ENCODE data around the gene MEIS1.

MEIS1 gene

GRCh38 chr2:66460031-66460430 lies 25.1 kb downstream of the MEIS1 start:
- no CpG with 5 or more reads among the region's 1 CpG for WGBS, 2 donors (ENCODE audit: extremely low coverage in 2 of 2, insufficient read length in 2 of 2, insufficient replicate concordance in 1 of 2)
- Histone ChIP-seq H3K4me3 (ENCODE audit: low read length in 2 of 2) (no peak overlapping the region), H3K27me3 (ENCODE audit: control insufficient read depth in 3 of 3, insufficient read depth in 3 of 3, low read depth in 1 of 3, low read length in 3 of 3) (no peaks in the 10 kb centered on the region), H3K36me3 (replicated peaks in 1 of 2; ENCODE audit: control insufficient read depth in 2 of 2, insufficient read depth in 2 of 2, low read length in 2 of 2) (peaks cover 2 to 89% of the 10 kb centered on the region in 2 donors), H2BK120ac (ENCODE audit: low read depth, low read length) (no peak overlapping the region), H3K79me1 (ENCODE audit: low read depth, low read length) (no peaks in the 10 kb centered on the region), H3K9me3 (replicated peaks in 1 of 2; ENCODE audit: control insufficient read depth in 2 of 2, insufficient read depth in 1 of 2, low read depth in 1 of 2, low read length in 2 of 2) (peaks cover 0 to 22% of the 10 kb centered on the region in 2 donors), H3K9ac (ENCODE audit: low read depth, low read length, poor library complexity) (no peak overlapping the region), H3K4me2 (ENCODE audit: insufficient read depth, low read length, poor library complexity, severe bottlenecking) (no peak overlapping the region), H2AFZ (ENCODE audit: low read length) (no peak overlapping the region), H2AK5ac (ENCODE audit: low read depth, low read length) (no peak overlapping the region), H3K18ac (ENCODE audit: low read length) (no peak overlapping the region), H3K27ac (replicated peaks; ENCODE audit: low read length) (no peak overlapping the region), H4K8ac (ENCODE audit: low read depth, low read length) (no peak overlapping the region), H3K14ac (ENCODE audit: low read length) (no peak overlapping the region), H3K23ac (ENCODE audit: low read depth, low read length, poor library complexity) (no peak overlapping the region), H2BK12ac (ENCODE audit: low read length) (no peak overlapping the region), H4K91ac (ENCODE audit: low read depth, low read length, poor library complexity) (no peak overlapping the region), H2BK15ac (ENCODE audit: low read length) (no peak overlapping the region), H3K4ac (ENCODE audit: low read length) (no peak overlapping the region), H3K4me1 (ENCODE audit: control insufficient read depth in 2 of 2, insufficient read depth in 1 of 2, low read depth in 1 of 2, low read length in 2 of 2) (peaks cover 0 to 29% of the 10 kb centered on the region in 2 donors), H2BK5ac (ENCODE audit: low read length) (no peak overlapping the region)
- no peak for DNase-seq (ENCODE audit: low spot score)

GRCh38 chr2:66461001-66461663 lies 26.2 kb downstream of the MEIS1 start:
- H3K27me3 ChIP-seq (ENCODE audit: control insufficient read depth in 3 of 3, insufficient read depth in 3 of 3, low read depth in 1 of 3, low read length in 3 of 3), result no peaks in the 10 kb centered on the region
- no peak overlapping the region for H2AK5ac ChIP-seq (ENCODE audit: low read depth, low read length)
- no peak overlapping the region for H2BK12ac ChIP-seq (ENCODE audit: low read length)
- H3K27ac ChIP-seq (replicated peaks; ENCODE audit: low read length), result no peak overlapping the region
- no peak overlapping the region for H3K9ac ChIP-seq (ENCODE audit: low read depth, low read length, poor library complexity)
- no peak overlapping the region for H2BK120ac ChIP-seq (ENCODE audit: low read depth, low read length)
- H4K8ac ChIP-seq (ENCODE audit: low read depth, low read length), result no peak overlapping the region
- H2BK5ac ChIP-seq (ENCODE audit: low read length), result no peak overlapping the region
- H3K18ac ChIP-seq (ENCODE audit: low read length), result no peak overlapping the region
- H3K4me1 ChIP-seq (ENCODE audit: control insufficient read depth in 2 of 2, insufficient read depth in 1 of 2, low read depth in 1 of 2, low read length in 2 of 2), result peaks cover 0 to 36% of the 10 kb centered on the region in 2 donors
- H2AFZ ChIP-seq (ENCODE audit: low read length), result no peak overlapping the region
- H3K79me1 ChIP-seq (ENCODE audit: low read depth, low read length), result no peaks in the 10 kb centered on the region
- DNase-seq (ENCODE audit: low spot score), result no peak
- H3K9me3 ChIP-seq (replicated peaks in 1 of 2; ENCODE audit: control insufficient read depth in 2 of 2, insufficient read depth in 1 of 2, low read depth in 1 of 2, low read length in 2 of 2), result peaks cover 0 to 22% of the 10 kb centered on the region in 2 donors
- no peak overlapping the region for H3K23ac ChIP-seq (ENCODE audit: low read depth, low read length, poor library complexity)
- no peak overlapping the region for H3K4ac ChIP-seq (ENCODE audit: low read length)
- no peak overlapping the region for H4K91ac ChIP-seq (ENCODE audit: low read depth, low read length, poor library complexity)
- H3K36me3 ChIP-seq (replicated peaks in 1 of 2; ENCODE audit: control insufficient read depth in 2 of 2, insufficient read depth in 2 of 2, low read length in 2 of 2), result peaks cover 2 to 89% of the 10 kb centered on the region in 2 donors
- H3K4me3 ChIP-seq (ENCODE audit: low read length in 2 of 2), result no peak overlapping the region
- WGBS, 2 donors (ENCODE audit: extremely low coverage in 2 of 2, insufficient read length in 2 of 2, insufficient replicate concordance in 1 of 2), result no CpG with 5 or more reads among the region's 3 CpGs
- no peak overlapping the region for H3K14ac ChIP-seq (ENCODE audit: low read length)
- no peak overlapping the region for H3K4me2 ChIP-seq (ENCODE audit: insufficient read depth, low read length, poor library complexity, severe bottlenecking)
- H2BK15ac ChIP-seq (ENCODE audit: low read length), result no peak overlapping the region

- DNase-seq (ENCODE audit: low spot score), result no peak
- no peaks in the 10 kb centered on the region for H3K79me1 ChIP-seq (ENCODE audit: low read depth, low read length)
- no peak overlapping the region for H2BK12ac ChIP-seq (ENCODE audit: low read length)
- H3K36me3 ChIP-seq (replicated peaks in 1 of 2; ENCODE audit: control insufficient read depth in 2 of 2, insufficient read depth in 2 of 2, low read length in 2 of 2), result peaks cover 2 to 85% of the 10 kb centered on the region in 2 donors
- H2BK120ac ChIP-seq (ENCODE audit: low read depth, low read length), result no peak overlapping the region
- H2BK15ac ChIP-seq (ENCODE audit: low read length), result no peak overlapping the region
- peaks cover 0 to 22% of the 10 kb centered on the region in 2 donors for H3K9me3 ChIP-seq (replicated peaks in 1 of 2; ENCODE audit: control insufficient read depth in 2 of 2, insufficient read depth in 1 of 2, low read depth in 1 of 2, low read length in 2 of 2)
- no peaks in the 10 kb centered on the region for H3K27me3 ChIP-seq (ENCODE audit: control insufficient read depth in 3 of 3, insufficient read depth in 3 of 3, low read depth in 1 of 3, low read length in 3 of 3)
- H3K23ac ChIP-seq (ENCODE audit: low read depth, low read length, poor library complexity), result no peak overlapping the region
- no peak overlapping the region for H4K91ac ChIP-seq (ENCODE audit: low read depth, low read length, poor library complexity)
- no peak overlapping the region for H3K18ac ChIP-seq (ENCODE audit: low read length)
- H2AK5ac ChIP-seq (ENCODE audit: low read depth, low read length), result no peak overlapping the region
- H3K9ac ChIP-seq (ENCODE audit: low read depth, low read length, poor library complexity), result no peak overlapping the region
- no CpG with 5 or more reads among the region's 6 CpGs for WGBS, 2 donors (ENCODE audit: extremely low coverage in 2 of 2, insufficient read length in 2 of 2, insufficient replicate concordance in 1 of 2)
- H3K14ac ChIP-seq (ENCODE audit: low read length), result no peak overlapping the region
- H3K4me3 ChIP-seq (ENCODE audit: low read length in 2 of 2), result no peak overlapping the region
- no peak overlapping the region for H3K4ac ChIP-seq (ENCODE audit: low read length)
- H2AFZ ChIP-seq (ENCODE audit: low read length), result no peak overlapping the region
- H3K4me1 ChIP-seq (ENCODE audit: control insufficient read depth in 2 of 2, insufficient read depth in 1 of 2, low read depth in 1 of 2, low read length in 2 of 2), result peaks cover 0 to 36% of the 10 kb centered on the region in 2 donors
- no peak overlapping the region for H3K27ac ChIP-seq (replicated peaks; ENCODE audit: low read length)
- no peak overlapping the region for H2BK5ac ChIP-seq (ENCODE audit: low read length)
- no peak overlapping the region for H4K8ac ChIP-seq (ENCODE audit: low read depth, low read length)
- no peak overlapping the region for H3K4me2 ChIP-seq (ENCODE audit: insufficient read depth, low read length, poor library complexity, severe bottlenecking)
Measured at GRCh38 chr2:66461664-66462500, 27.0 kb downstream of the MEIS1 start.

- no peak overlapping the region for H3K23ac ChIP-seq (ENCODE audit: low read depth, low read length, poor library complexity)
- no peak overlapping the region for H4K91ac ChIP-seq (ENCODE audit: low read depth, low read length, poor library complexity)
- no peak overlapping the region for H3K9ac ChIP-seq (ENCODE audit: low read depth, low read length, poor library complexity)
- no CpG with 5 or more reads among the region's 5 CpGs for WGBS, 2 donors (ENCODE audit: extremely low coverage in 2 of 2, insufficient read length in 2 of 2, insufficient replicate concordance in 1 of 2)
- peaks cover 0 to 22% of the 10 kb centered on the region in 2 donors for H3K9me3 ChIP-seq (replicated peaks in 1 of 2; ENCODE audit: control insufficient read depth in 2 of 2, insufficient read depth in 1 of 2, low read depth in 1 of 2, low read length in 2 of 2)
- H3K4me3 ChIP-seq (ENCODE audit: low read length in 2 of 2), result no peak overlapping the region
- no peak overlapping the region for H3K18ac ChIP-seq (ENCODE audit: low read length)
- H3K4me1 ChIP-seq (ENCODE audit: control insufficient read depth in 2 of 2, insufficient read depth in 1 of 2, low read depth in 1 of 2, low read length in 2 of 2), result peaks cover 0 to 36% of the 10 kb centered on the region in 2 donors
- no peak overlapping the region for H2BK120ac ChIP-seq (ENCODE audit: low read depth, low read length)
- H3K14ac ChIP-seq (ENCODE audit: low read length), result no peak overlapping the region
- H3K36me3 ChIP-seq (replicated peaks in 1 of 2; ENCODE audit: control insufficient read depth in 2 of 2, insufficient read depth in 2 of 2, low read length in 2 of 2), result peaks cover 2 to 79% of the 10 kb centered on the region in 2 donors
- no peak overlapping the region for H2AK5ac ChIP-seq (ENCODE audit: low read depth, low read length)
- H2BK5ac ChIP-seq (ENCODE audit: low read length), result no peak overlapping the region
- DNase-seq (ENCODE audit: low spot score), result no peak
- H4K8ac ChIP-seq (ENCODE audit: low read depth, low read length), result no peak overlapping the region
- no peak overlapping the region for H3K27ac ChIP-seq (replicated peaks; ENCODE audit: low read length)
- no peaks in the 10 kb centered on the region for H3K27me3 ChIP-seq (ENCODE audit: control insufficient read depth in 3 of 3, insufficient read depth in 3 of 3, low read depth in 1 of 3, low read length in 3 of 3)
- H3K4me2 ChIP-seq (ENCODE audit: insufficient read depth, low read length, poor library complexity, severe bottlenecking), result no peak overlapping the region
- no peak overlapping the region for H2BK15ac ChIP-seq (ENCODE audit: low read length)
- no peak overlapping the region for H3K4ac ChIP-seq (ENCODE audit: low read length)
- no peaks in the 10 kb centered on the region for H3K79me1 ChIP-seq (ENCODE audit: low read depth, low read length)
- H2AFZ ChIP-seq (ENCODE audit: low read length), result no peak overlapping the region
- no peak overlapping the region for H2BK12ac ChIP-seq (ENCODE audit: low read length)
Measured at GRCh38 chr2:66462501-66462825, 27.5 kb downstream of the MEIS1 start.

Measured in neuronal stem cell (in vitro differentiated cells).